NCI-H2227 (cell line): ENCODE results near the gene SLC43A1.
"Not testable (repeated sequence)": the region's sequence is repeated elsewhere in the genome, so short reads cannot be mapped to it uniquely, and the experiment has no call there.

Experiments used
- DNase-seq: peaks from one replicate; lab custom pipeline; 2025; ENCODE audit not compliant: unreplicated experiment; lab: John Stamatoyannopoulos, UW

The SLC43A1 gene

DNA sequence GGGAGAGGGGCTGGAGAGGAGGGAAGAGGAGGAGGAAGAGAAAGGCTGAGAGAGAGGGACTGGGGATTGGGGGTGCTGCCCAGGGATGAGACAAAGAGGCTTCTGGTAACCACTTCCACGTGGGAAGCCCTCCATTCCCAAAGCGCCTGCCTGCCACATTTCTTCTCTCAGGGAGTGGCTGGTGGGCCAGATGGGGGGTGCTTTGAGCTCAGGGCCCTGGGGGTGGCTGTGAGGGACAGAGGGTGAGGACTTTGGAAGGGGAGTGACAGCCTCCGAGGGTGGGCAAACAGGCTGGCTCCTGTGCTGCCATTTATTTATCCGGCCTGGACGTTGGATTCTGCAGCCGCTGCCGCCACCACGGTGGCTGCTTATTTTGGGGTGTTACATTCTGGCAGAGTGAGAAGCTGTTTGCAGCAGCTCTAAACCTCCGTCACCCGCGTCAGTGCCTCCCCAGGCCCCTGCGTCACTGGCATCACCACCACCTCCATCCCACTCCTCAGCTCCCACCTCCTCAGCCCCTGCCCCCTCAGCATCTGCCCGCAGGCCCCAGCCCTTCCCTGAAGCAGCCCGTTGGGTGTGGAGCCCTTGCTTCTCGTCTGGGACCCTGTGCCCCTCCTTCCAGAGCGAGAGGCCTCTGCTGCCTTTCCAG, 53.5 kb downstream of the SLC43A1 start:
- DNase-seq, result no peak

DNA sequence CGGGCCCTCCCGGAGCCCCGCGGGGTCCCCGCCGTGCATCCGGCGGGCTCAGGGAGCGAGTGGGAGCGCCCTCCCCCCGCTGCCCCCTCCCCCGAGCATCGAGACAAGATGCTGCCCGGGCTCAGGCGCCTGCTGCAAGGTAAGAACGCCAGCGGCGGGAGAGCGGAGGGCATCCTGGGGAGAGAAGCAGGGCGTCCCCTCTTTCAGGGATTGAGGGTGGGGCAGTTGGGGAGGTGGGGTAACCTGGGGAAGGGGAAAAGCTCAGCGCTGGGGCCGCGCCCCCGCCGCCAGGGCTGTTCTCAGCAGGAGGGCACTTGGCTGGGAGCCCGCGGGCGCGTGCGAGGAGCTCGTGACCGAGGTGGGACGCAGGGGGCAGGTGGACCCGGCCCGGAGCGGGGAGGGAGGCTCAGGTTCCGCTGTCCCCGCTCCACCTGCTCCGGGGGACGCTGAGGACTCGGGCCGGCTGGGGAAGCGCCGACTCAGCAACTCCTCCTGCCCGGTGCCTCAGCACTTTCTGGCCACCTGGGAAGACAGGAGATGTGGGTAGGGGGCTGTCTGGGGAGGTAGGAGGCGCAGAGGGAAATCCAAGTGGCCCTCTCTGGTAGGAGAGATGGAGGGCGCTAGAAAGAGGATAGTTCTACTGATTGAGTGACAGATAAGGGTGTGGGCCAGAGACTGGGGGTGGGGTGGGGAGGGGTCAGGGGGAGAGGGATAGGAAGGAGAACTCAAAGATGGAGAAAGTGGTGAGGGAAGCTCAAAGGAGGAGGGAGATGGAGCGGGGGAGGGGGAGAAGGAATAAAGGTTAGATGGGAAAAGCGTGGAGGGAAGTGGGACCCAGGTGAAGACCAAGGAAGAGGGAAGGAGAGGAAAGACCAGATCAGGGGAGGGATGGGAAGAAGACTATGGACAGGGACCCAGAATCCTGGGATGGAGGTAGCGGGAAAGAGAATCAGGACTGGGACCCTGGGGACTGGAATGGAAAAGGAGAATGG, 54.4 kb downstream of the SLC43A1 start:
- peak; percentile 59 for DNase-seq

DNA sequence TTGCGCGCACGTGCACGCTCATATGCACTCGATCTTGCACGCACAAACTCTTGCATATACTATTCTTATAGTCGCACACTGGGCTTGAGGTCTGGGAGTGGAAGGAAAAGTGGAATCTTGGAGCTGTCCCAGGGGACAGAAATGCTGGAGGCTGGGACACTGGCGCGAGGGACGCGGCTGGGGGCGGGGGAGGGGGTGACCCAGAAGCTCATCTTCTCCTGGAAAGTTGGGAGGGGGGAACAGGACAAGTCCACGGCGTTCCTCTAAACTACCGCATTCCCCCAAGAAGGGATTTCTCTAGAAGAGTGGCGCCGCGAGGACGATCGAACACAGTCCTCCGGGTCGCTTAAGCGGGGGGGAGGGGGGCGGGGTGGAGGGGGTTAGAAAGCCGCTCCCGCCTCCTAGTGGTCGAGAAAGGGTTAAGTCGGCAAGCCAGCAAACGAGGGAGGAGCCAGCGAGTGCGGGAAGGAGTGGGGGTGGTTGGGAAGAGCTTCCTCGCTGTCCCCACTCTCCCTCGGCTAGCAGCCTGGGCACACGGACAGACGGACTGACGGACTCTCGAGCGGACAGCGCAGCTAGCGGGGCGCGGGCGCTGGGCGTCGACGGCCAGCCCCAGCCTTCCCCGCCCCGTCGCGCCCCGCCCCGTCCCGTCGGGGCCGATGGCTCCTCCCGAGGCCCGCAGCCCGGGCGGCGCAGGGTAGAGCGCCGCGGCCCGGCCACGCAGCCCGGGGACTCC, 55.3 kb downstream of the SLC43A1 start, which contains the start of gene RTN4RL2:
Gene RTN4RL2, plus strand, starts transcription at position 507 of the 736 bp plus-strand sequence. CDS start 338 bp downstream, outside the sequence.
- peak; percentile 81 for DNase-seq

- DNase-seq, result no peak
Observed at GRCh38 chr11:57459164-57460021, 56.1 kb downstream of the SLC43A1 start.

DNA sequence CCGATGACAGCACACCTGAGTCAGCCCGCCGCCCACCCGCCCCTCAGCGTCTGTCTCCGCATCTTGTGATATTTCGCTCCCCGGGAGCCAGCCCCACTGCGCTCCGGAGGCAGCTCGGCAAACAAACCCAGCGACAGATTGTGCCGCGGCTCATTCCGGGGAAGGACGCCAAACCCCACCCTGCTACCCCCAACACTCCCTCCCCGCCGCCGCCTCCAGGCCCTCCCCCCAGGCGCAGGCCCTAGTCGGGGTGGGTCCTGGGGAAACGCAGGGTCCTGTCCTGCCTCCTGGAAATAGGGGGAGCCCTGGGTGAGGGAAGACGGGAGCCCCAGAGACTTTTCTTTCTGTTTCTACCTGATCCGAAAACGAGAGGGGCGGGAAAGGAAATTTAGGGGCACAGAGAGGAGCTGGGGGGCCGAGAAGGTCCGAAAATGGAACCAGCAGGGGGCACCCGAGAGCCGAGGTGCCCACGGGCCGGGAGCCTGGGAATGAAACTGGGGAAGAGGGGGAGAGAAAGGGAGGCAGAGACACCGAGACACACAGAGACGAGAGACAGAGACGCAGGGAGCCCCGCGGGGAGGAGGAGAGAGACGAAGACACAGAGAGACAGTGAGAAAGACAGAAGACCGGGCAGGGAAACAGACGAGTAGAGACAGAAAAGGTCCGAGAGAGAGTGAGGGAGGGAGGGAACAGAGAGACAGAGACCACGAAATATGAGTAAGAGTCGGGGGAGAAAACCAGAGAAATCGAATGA, 56.9 kb downstream of the SLC43A1 start:
- DNase-seq, result peak; percentile 64

- DNase-seq, result peak; percentile 48
Observed at GRCh38 chr11:57458060-57458409, 57.5 kb downstream of the SLC43A1 start.

GRCh38 chr11:57457643-57458023, 57.9 kb downstream of the SLC43A1 start:
- DNase-seq, result no peak

- peak; percentile 92 for DNase-seq
Observed at GRCh38 chr11:57456960-57457642, 58.4 kb downstream of the SLC43A1 start.

DNA sequence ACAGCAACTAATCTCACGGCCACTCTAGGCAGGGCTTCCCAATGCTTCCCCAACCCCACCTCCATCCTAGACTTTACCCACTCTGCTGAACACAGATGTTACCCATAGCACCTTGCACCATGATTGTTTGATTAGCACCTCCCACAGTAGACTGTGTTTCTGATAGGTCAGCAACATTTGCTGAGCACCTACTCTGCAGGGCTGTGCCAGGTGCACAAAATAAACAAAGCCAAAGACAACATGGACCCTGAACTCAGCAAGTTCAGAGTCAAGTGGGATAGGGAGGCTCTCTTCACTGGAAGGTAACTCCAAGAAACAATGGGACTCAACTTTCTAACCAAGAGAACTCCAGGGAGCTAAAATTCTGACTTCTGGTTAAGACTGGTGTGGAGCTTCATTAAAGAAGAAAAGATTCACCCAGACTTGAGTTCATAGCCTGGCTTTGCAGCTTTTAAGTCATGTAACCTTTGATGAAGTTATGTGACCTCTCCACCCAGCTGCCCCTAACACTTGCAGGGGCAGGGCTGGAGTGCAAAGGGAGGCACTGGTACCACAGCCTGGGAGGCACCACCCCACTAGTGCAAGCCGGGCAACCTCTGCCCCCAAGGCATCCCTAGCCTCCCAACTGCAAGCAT, 61.8 kb downstream of the SLC43A1 start:
- DNase-seq, result no peak

GRCh38 chr11:57446055-57446454, 69.4 kb downstream of the SLC43A1 start:
- DNase-seq, result no peak

DNA sequence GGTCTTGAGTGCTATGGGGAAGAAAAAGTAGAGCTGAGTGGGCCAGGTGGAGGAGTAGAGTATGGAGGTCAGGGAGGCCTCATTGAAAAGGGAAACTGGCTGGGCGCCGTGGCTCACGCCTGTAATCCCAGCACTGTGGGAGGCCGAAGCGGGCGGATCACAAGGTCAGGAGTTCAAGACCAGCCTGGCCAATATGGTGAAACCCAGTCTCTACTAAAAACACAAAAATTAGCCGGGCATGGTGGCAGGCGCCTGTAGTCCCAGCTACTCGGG, 70.4 kb downstream of the SLC43A1 start:
- DNase-seq, result not testable (repeated sequence)

GRCh38 chr11:57444362-57445121, 71.0 kb downstream of the SLC43A1 start:
- DNase-seq, result no peak

- DNase-seq, result no peak
Observed at GRCh38 chr11:57440744-57441414, 74.6 kb downstream of the SLC43A1 start.

- DNase-seq, result no peak
Observed at GRCh38 chr11:57439786-57440185, 75.7 kb downstream of the SLC43A1 start.

- no peak for DNase-seq
Observed at GRCh38 chr11:57438345-57439285, 76.9 kb downstream of the SLC43A1 start.

DNA sequence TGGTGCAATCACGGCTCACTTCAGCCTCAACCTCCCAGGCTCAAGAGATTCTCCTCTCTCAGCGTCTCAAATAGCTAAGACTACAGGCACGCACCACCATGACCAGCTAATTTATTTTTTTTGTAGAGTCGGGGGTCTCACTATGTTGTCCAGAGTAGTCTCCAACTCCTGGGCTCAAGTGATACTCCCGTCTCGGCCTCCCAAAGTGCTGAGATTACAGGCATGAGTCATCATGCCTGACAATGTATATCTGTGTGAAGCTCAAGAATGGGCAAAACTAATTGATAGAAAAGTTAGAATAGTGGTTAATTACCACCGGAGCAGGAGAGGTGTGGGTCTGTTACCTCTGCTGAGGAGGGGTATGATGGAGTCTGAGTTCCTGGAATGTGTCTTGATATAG, 79.5 kb downstream of the SLC43A1 start:
- no peak for DNase-seq
